HG03457 (cell line): ENCODE data around the gene TRIM10.
"Not testable (repeated sequence)": the region's sequence is repeated elsewhere in the genome, so short reads cannot be mapped to it uniquely, and the experiment has no call there.

Experiments
- ATAC-seq: cut with Tn5 transposase; IDR thresholded peaks from one replicate; pipeline ENCODE4 v1.9.1; 2021; ENCODE audit warnings: moderate number of reproducible peaks; ENCODE audit not compliant: unreplicated experiment

The TRIM10 gene

GRCh38 chr6:30175765-30176164 lies 14.8 kb upstream of the TRIM10 start:
- no peak for ATAC-seq

GRCh38 chr6:30172681-30173080 lies 11.7 kb upstream of the TRIM10 start:
- ATAC-seq, result no peak

- ATAC-seq, result no peak
Measured at GRCh38 chr6:30171677-30172471, 10.9 kb upstream of the TRIM10 start.

GRCh38 chr6:30169658-30170614 lies 8.9 kb upstream of the TRIM10 start:
- no peak for ATAC-seq

- no peak for ATAC-seq
Measured at GRCh38 chr6:30168741-30169140, 7.7 kb upstream of the TRIM10 start.

- no peak for ATAC-seq
Measured at GRCh38 chr6:30167101-30167500, 6.1 kb upstream of the TRIM10 start.

- ATAC-seq, result not testable (repeated sequence)
Measured at GRCh38 chr6:30165238-30165637, 4.2 kb upstream of the TRIM10 start.

- no peak for ATAC-seq
Measured at GRCh38 chr6:30164714-30165113, 3.7 kb upstream of the TRIM10 start.

- no peak for ATAC-seq
Measured at GRCh38 chr6:30163918-30164654, 3.1 kb upstream of the TRIM10 start.

- ATAC-seq, result no peak
Measured at GRCh38 chr6:30163090-30163917, 2.3 kb upstream of the TRIM10 start, which contains the start of gene TRIM15. Gene TRIM15, plus strand, starts transcription at chr6:30163546. Its CDS starts 139 bp downstream, at chr6:30163685.

- no peak for ATAC-seq
Measured at GRCh38 chr6:30162265-30163089, 1.5 kb upstream of the TRIM10 start.

- ATAC-seq, result no peak
Measured at GRCh38 chr6:30160008-30160784, 815 bp downstream of the TRIM10 start.

GRCh38 chr6:30158475-30159040 lies 2.5 kb downstream of the TRIM10 start:
- ATAC-seq, result no peak

GRCh38 chr6:30157999-30158398 lies 3.0 kb downstream of the TRIM10 start:
- ATAC-seq, result no peak

GRCh38 chr6:30157581-30157980 lies 3.4 kb downstream of the TRIM10 start:
- no peak for ATAC-seq

GRCh38 chr6:30156774-30157173 lies 4.2 kb downstream of the TRIM10 start:
- no peak for ATAC-seq

- no peak for ATAC-seq
Measured at GRCh38 chr6:30156262-30156599, 4.8 kb downstream of the TRIM10 start.

GRCh38 chr6:30155520-30156261 lies 5.3 kb downstream of the TRIM10 start:
- ATAC-seq, result no peak
